SK-N-SH treated with all-trans-retinoic acid at 6 μM for 48 hours (cell line): ENCODE results near the gene PDIA3.

ENCODE experiments used
- ATAC-seq: fragments of 200-7000 bp; cut with Tn5 transposase; 3 replicates; pipeline ENCODE4 v1.9.1; 2020; ENCODE audit warnings: mild to moderate bottlenecking, moderate library complexity
- ARNTL ChIP-seq: fragments of 450-650 bp; formaldehyde crosslinking; IDR thresholded peaks from 2 replicates; pipeline ENCODE4 v1.5.0; 2020; ENCODE audit warnings: low read depth, mild to moderate bottlenecking, moderate library complexity, borderline replicate concordance
- BACH2 ChIP-seq: fragments of 250-450 bp; sonication (Bioruptor Pico); IDR thresholded peaks from 2 replicates; pipeline ENCODE4 v1.9.0; 2021; ENCODE audit warnings: mild to moderate bottlenecking, borderline replicate concordance
- CREB5 ChIP-seq: fragments of 250-450 bp; sonication (Bioruptor Pico); IDR thresholded peaks from 2 replicates; pipeline ENCODE4 v1.5.1; 2020; ENCODE audit warnings: low read depth, mild to moderate bottlenecking, moderate library complexity
- CSRNP3 ChIP-seq: fragments of 250-450 bp; sonication (Bioruptor Pico); IDR thresholded peaks from 2 replicates; pipeline ENCODE4 v1.5.1; 2021; ENCODE audit warnings: mild to moderate bottlenecking, moderate library complexity
- ESRRG ChIP-seq: fragments of 250-450 bp; sonication (Bioruptor Pico); IDR thresholded peaks from 2 replicates; pipeline ENCODE4 v1.6.1; 2021; ENCODE audit warnings: mild to moderate bottlenecking
- GLIS3 ChIP-seq: fragments of 250-450 bp; sonication (Bioruptor Pico); IDR thresholded peaks from 2 replicates; pipeline ENCODE4 v1.5.0; 2020; ENCODE audit warnings: mild to moderate bottlenecking, moderate library complexity
- ISL1 ChIP-seq: fragments of 250-450 bp; sonication (Bioruptor Pico); IDR thresholded peaks from 2 replicates; pipeline ENCODE4 v2.1.2; 2022; ENCODE audit warnings: mild to moderate bottlenecking, moderate library complexity
- OSR1 ChIP-seq: fragments of 250-450 bp; sonication (Bioruptor Pico); IDR thresholded peaks from 2 replicates; pipeline ENCODE4 v1.8.0; 2022; ENCODE audit warnings: moderate library complexity, mild to moderate bottlenecking, inconsistent platforms
- PATZ1 ChIP-seq: fragments of 250-450 bp; sonication (Bioruptor Pico); IDR thresholded peaks from 2 replicates; pipeline ENCODE4 v1.8.0; 2020; ENCODE audit warnings: mild to moderate bottlenecking, moderate library complexity, borderline replicate concordance
- POU6F1 ChIP-seq: fragments of 250-450 bp; sonication (Bioruptor Pico); IDR thresholded peaks from 2 replicates; pipeline ENCODE4 v1.8.0; 2021; ENCODE audit warnings: low read depth, mild to moderate bottlenecking, moderate library complexity, borderline replicate concordance
- PPARA ChIP-seq: fragments of 250-450 bp; sonication (Bioruptor Pico); IDR thresholded peaks from 2 replicates; pipeline ENCODE4 v1.5.0; 2020; ENCODE audit warnings: mild to moderate bottlenecking, borderline replicate concordance
- RARB ChIP-seq: fragments of 250-450 bp; sonication (Bioruptor Pico); IDR thresholded peaks from 2 replicates; pipeline ENCODE4 v1.8.0; 2021; ENCODE audit warnings: mild to moderate bottlenecking, moderate library complexity
- SNAI2 ChIP-seq: fragments of 250-450 bp; sonication (Bioruptor Pico); IDR thresholded peaks from 2 replicates; pipeline ENCODE4 v1.5.0; 2020; ENCODE audit warnings: mild to moderate bottlenecking, moderate library complexity
- TCF4 ChIP-seq: fragments of 250-450 bp; sonication (Bioruptor Pico); IDR thresholded peaks from 2 replicates; pipeline ENCODE4 v1.8.0; 2021; ENCODE audit warnings: mild to moderate bottlenecking, moderate library complexity, borderline replicate concordance
- TOX ChIP-seq: fragments of 250-450 bp; sonication (Bioruptor Pico); IDR thresholded peaks from 2 replicates; pipeline ENCODE4 v1.8.0; 2021; ENCODE audit warnings: mild to moderate bottlenecking, moderate library complexity, borderline replicate concordance
- TSHZ2 ChIP-seq: fragments of 250-450 bp; sonication (Bioruptor Pico); IDR thresholded peaks from 2 replicates; pipeline ENCODE4 v1.5.0; 2020; ENCODE audit warnings: mild to moderate bottlenecking, moderate library complexity
- ZC3H10 ChIP-seq: fragments of 250-450 bp; sonication (Bioruptor Pico); IDR thresholded peaks from 2 replicates; pipeline ENCODE4 v1.5.1; 2021; ENCODE audit warnings: mild to moderate bottlenecking, moderate library complexity
- ZFP3 ChIP-seq: fragments of 250-450 bp; sonication (Bioruptor Pico); IDR thresholded peaks from 2 replicates; pipeline ENCODE4 v1.5.0; 2020; ENCODE audit warnings: mild to moderate bottlenecking, moderate library complexity
- ZFP30 ChIP-seq: fragments of 450-650 bp; formaldehyde crosslinking; IDR thresholded peaks from 2 replicates; pipeline ENCODE4 v1.5.0; 2022; ENCODE audit warnings: mild to moderate bottlenecking, moderate library complexity
- ZNF565 ChIP-seq: fragments of 450-650 bp; formaldehyde crosslinking; conservative IDR thresholded peaks from 2 replicates; pipeline ENCODE4 v1.5.0; 2020; ENCODE audit warnings: low read depth, mild to moderate bottlenecking, moderate library complexity
- ZNF70 ChIP-seq: fragments of 450-650 bp; formaldehyde crosslinking; IDR thresholded peaks from 2 replicates; pipeline ENCODE4 v1.5.0; 2020; ENCODE audit warnings: mild to moderate bottlenecking, moderate library complexity
- ZNF8 ChIP-seq: fragments of 450-650 bp; formaldehyde crosslinking; IDR thresholded peaks from 2 replicates; pipeline ENCODE4 v1.5.0; 2020; ENCODE audit warnings: mild to moderate bottlenecking, moderate library complexity

The PDIA3 gene

GRCh38 chr15:43762824-43763223 is 16.6 kb downstream of the PDIA3 start:
- peak; percentile 79 for ATAC-seq
- TF ChIP-seq ISL1 (CRISPR knock-in tag), result peak; percentile 53; the same call in 1 of the 2 replicates
- TF ChIP-seq POU6F1 (CRISPR knock-in tag), result no peak

GRCh38 chr15:43763819-43764446 is 17.7 kb downstream of the PDIA3 start:
- peak; percentile 65; the same call in 1 of the 2 replicates for TF ChIP-seq CREB5 (CRISPR knock-in tag)
- peak; percentile 91 for TF ChIP-seq PPARA (CRISPR knock-in tag)
- peak; percentile 74 for TF ChIP-seq ARNTL
- TF ChIP-seq TSHZ2 (CRISPR knock-in tag), result peak; percentile 98
- no peak for TF ChIP-seq ZC3H10 (CRISPR knock-in tag)
- 0 out of 2 replicates have a peak, but pooled peaks have one; percentile 17 for TF ChIP-seq ZFP3 (CRISPR knock-in tag)
- peak; percentile 68; the same call in 1 of the 2 replicates for TF ChIP-seq TCF4 (CRISPR knock-in tag)
- peak; percentile 50 for TF ChIP-seq ZNF70 (CRISPR knock-in tag)
- peak; percentile 93 for TF ChIP-seq ZNF565 (CRISPR knock-in tag)
- TF ChIP-seq GLIS3 (CRISPR knock-in tag), result peak; percentile 72
- TF ChIP-seq RARB (CRISPR knock-in tag), result no peak
- peak; percentile 83; the same call in 1 of the 2 replicates for TF ChIP-seq BACH2 (CRISPR knock-in tag)
- TF ChIP-seq SNAI2 (CRISPR knock-in tag), result peak; percentile 98
- TF ChIP-seq ZNF8 (CRISPR knock-in tag), result peak; percentile 52; the same call in 1 of the 2 replicates
- TF ChIP-seq ZFP30, result peak; percentile 58
- peak; percentile 99 for TF ChIP-seq ISL1 (CRISPR knock-in tag)
- no peak for TF ChIP-seq PATZ1 (CRISPR knock-in tag)
- TF ChIP-seq OSR1 (CRISPR knock-in tag), result no peak
- peak; percentile 92; the same call in 1 of the 2 replicates for TF ChIP-seq ESRRG
- no peak for TF ChIP-seq CSRNP3 (CRISPR knock-in tag)
- TF ChIP-seq TOX (CRISPR knock-in tag), result no peak
- ATAC-seq, result peak; percentile 70
